Adrenal gland (tissue), 5 donors: ENCODE data around the gene PALM.
A peak's percentile ranks its signal among the peaks of the same experiment; 100 is the strongest.

Source experiments
- POLR2A ChIP-seq, 2 donors: fragments of 450-650 bp; IDR thresholded peaks; one replicate each; pipeline ENCODE4 v1.6.1; 2017; ENCODE audit warnings: antibody characterized with exemption in 2 of 2, mild to moderate bottlenecking in 2 of 2, moderate library complexity in 1 of 2
- TF ChIP-seq, protein P1 (sequence below), 6 experiments: fragments of 450-650 bp in 4 of 6; fragments of 200-600 bp in 2 of 6; sonication (generic) in 1 of 6; IDR thresholded peaks; 1 replicate in 5 of 6; 2 replicates in 1 of 6; pipeline versions ENCODE4 v1.5.1 to v1.8.0; 2016 to 2021; ENCODE audit warnings: antibody characterized with exemption in 6 of 6, mild to moderate bottlenecking in 2 of 6, moderate library complexity in 1 of 6
- donor health status: DM: no; HTN: no; CAD: no.

DNA sequence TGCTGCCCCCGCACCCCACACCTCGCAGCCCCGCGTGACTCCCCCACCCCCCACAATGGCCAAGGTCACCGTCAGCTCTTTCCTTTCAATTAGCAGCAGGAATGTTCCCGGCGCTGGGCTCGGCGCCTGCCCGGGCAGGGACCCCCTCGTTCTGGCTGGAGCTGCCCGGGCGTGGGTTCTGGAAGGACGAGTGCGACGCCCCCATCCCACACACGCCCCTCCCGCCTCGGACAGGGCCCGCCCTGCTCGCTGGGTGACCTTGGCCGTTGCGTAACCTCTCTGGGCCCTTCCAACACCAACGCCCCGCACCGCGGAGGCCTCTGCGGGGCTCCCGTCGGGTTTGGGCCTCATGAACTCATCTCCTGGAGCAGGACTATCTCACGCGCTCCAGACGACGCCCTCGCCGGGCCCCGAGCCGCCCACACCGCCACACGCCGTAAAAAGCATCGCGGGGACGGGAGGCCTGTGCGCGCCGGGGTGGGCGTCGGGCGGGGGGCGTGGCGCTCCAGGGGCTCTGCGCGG is 10.3 kb downstream of the PALM start:
- TF ChIP-seq, protein P1, sequence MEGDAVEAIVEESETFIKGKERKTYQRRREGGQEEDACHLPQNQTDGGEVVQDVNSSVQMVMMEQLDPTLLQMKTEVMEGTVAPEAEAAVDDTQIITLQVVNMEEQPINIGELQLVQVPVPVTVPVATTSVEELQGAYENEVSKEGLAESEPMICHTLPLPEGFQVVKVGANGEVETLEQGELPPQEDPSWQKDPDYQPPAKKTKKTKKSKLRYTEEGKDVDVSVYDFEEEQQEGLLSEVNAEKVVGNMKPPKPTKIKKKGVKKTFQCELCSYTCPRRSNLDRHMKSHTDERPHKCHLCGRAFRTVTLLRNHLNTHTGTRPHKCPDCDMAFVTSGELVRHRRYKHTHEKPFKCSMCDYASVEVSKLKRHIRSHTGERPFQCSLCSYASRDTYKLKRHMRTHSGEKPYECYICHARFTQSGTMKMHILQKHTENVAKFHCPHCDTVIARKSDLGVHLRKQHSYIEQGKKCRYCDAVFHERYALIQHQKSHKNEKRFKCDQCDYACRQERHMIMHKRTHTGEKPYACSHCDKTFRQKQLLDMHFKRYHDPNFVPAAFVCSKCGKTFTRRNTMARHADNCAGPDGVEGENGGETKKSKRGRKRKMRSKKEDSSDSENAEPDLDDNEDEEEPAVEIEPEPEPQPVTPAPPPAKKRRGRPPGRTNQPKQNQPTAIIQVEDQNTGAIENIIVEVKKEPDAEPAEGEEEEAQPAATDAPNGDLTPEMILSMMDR (IDR thresholded peaks at IDR 0.05) = no peak
- TF ChIP-seq POLR2A (IDR thresholded peaks at IDR 0.05) = peak in 1 of 2 donors; percentile 45
